ENCODE results near the gene PROZ.

PROZ gene

DNA sequence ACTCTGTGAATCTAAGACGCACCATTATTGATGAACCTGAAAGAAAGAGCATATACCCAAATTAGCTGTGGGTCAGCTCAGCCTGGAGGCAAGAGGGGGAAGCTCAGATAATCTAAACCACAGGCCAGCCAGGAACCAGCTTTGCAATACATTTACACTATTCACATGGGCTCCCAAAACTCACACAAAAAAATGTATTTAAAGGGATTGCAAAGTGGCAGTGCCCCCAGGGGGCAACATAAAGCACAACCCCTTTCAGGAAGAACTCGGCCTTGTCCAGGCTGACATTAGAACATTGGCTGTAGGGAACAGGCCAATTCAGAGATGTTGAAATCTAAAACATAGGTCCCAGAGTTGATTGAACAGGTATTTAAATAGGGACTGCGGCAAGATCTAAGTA, 3.2 kb upstream of the PROZ start:
- Histone ChIP-seq H3K9me3 (ENCODE audit: control insufficient read depth, insufficient read depth, low read depth, low read length) (no peaks in the 10 kb centered on the region), H3K27ac (ENCODE audit: extremely low read depth, low read depth, low read length) (no peak overlapping the region), H3K36me3 (ENCODE audit: control insufficient read depth in 2 of 2, insufficient read depth in 1 of 2, low read length in 2 of 2) (no peaks in the 10 kb centered on the region), H3K4me1 (ENCODE audit: control insufficient read depth, insufficient read depth, low read length) (peaks cover 2% of the 10 kb centered on the region), H3K4me3 (ENCODE audit: low read depth, low read length) (no peak overlapping the region)
- CTCF ChIA-PET = interaction anchor here (0.6 kb wide), 2 partner anchors 12 to 128 kb away, joined by 4 read pairs; no protein-coding TSS in a partner anchor
- TF ChIP-seq BCL11A (tag by site-specific recombination; IDR thresholded peaks at IDR 0.05; ENCODE audit: low read depth) (no peak), GLIS1 (tag by site-specific recombination; IDR thresholded peaks at IDR 0.05) (no peak), ZNF548 (tag by site-specific recombination; IDR thresholded peaks at IDR 0.05) (no peak), ZNF513 (tag by site-specific recombination; IDR thresholded peaks at IDR 0.05) (no peak), ZNF23 (tag by site-specific recombination; IDR thresholded peaks at IDR 0.05; ENCODE audit: borderline replicate concordance) (no peak), ZNF391 (tag by site-specific recombination; IDR thresholded peaks at IDR 0.05; ENCODE audit: borderline replicate concordance, low read depth) (no peak), ZBTB17 (tag by site-specific recombination; IDR thresholded peaks at IDR 0.05) (no peak)
- TF ChIP-seq, protein P1, sequence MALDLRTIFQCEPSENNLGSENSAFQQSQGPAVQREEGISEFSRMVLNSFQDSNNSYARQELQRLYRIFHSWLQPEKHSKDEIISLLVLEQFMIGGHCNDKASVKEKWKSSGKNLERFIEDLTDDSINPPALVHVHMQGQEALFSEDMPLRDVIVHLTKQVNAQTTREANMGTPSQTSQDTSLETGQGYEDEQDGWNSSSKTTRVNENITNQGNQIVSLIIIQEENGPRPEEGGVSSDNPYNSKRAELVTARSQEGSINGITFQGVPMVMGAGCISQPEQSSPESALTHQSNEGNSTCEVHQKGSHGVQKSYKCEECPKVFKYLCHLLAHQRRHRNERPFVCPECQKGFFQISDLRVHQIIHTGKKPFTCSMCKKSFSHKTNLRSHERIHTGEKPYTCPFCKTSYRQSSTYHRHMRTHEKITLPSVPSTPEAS (tag by site-specific recombination; IDR thresholded peaks at IDR 0.05) = no peak
- POLR2A ChIA-PET = interaction anchor here (0.5 kb wide), 1 partner anchor 15 kb away, joined by 7 read pairs; no protein-coding TSS in a partner anchor

DNA sequence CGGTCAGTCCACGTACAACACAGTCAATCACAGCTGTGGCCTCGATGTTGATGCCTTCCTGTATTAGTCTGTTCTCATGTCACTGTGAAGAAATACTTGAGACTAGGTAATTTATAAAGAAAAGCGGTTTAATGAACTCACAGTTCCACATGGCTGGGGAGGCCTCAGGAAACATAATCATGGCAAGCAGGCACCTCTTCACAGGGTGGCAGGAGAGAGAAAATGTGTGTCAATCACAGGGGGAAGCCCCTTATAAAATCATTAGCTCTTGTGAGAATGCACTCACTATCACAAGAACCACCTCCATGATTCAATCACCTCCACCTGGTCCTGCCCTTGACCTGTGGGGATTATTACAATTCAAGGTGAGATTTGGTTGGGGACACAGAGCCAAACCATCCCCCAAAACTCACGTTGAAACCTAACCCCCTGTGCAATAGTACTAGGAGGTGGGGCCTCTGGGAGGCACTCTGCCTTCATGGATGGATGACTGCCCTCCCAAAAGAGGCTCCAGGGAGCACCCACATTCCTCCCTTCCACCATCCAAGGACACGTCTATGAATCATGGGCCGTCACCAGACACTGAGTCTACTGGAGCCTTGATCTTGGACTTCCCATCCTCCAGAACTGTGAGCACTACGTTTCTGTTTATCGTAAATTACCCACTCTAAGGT, 2.3 kb upstream of the PROZ start:
- CTCF ChIA-PET = no interaction called here
- Histone ChIP-seq H3K9me3 (ENCODE audit: control insufficient read depth, insufficient read depth, low read depth, low read length) (no peaks in the 10 kb centered on the region), H3K27ac (ENCODE audit: extremely low read depth, low read depth, low read length) (no peak overlapping the region), H3K4me1 (ENCODE audit: control insufficient read depth, insufficient read depth, low read length) (peaks cover 2% of the 10 kb centered on the region), H3K4me3 (ENCODE audit: low read depth, low read length) (no peak overlapping the region), H3K36me3 (ENCODE audit: control insufficient read depth in 2 of 2, insufficient read depth in 1 of 2, low read length in 2 of 2) (no peaks in the 10 kb centered on the region)
- TF ChIP-seq, protein P2, sequence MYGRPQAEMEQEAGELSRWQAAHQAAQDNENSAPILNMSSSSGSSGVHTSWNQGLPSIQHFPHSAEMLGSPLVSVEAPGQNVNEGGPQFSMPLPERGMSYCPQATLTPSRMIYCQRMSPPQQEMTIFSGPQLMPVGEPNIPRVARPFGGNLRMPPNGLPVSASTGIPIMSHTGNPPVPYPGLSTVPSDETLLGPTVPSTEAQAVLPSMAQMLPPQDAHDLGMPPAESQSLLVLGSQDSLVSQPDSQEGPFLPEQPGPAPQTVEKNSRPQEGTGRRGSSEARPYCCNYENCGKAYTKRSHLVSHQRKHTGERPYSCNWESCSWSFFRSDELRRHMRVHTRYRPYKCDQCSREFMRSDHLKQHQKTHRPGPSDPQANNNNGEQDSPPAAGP (tag by site-specific recombination; IDR thresholded peaks at IDR 0.05) = no peak
- TF ChIP-seq ZNF664 (tag by site-specific recombination; IDR thresholded peaks at IDR 0.05) (no peak), ZNF514 (tag by site-specific recombination; IDR thresholded peaks at IDR 0.05) (no peak), OVOL3 (tag by site-specific recombination; IDR thresholded peaks at IDR 0.05) (no peak)
- POLR2A ChIA-PET = no interaction called here

DNA sequence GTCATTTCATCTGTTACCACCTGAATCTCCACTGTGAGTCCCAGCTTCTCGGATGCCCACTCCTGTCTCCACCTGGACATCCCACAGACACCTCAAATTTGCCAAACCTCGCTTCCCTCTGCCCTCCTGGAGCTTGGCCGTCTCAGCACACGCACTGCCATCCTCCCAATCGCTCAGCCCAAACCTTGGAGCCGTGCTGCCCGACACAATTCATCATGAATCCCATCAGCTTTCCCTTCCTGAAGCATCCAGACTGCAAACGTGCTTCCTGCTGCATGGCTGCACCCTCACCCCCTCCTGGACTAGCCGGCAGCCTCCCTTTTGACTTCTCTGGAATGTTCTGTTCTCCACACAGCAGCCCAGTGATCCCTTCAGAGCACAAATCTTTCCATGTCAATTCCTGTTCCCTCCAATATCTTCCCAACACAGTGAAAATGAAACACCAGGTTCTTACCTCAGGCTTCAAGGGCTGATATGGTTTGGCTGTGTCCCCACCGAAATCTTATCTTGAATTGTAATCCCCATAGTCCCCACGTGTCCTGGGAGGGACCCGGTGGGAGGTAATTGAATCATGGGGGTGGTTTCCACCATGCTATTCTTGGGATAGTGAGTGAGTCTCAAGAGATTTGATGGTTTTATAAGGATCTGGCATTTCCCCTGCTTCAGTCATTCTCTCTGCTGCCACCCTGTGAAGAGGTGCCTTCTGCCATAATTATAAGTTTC, 1.1 kb upstream of the PROZ start:
- no peak overlapping the region for H3K4me3 ChIP-seq (ENCODE audit: low read depth, low read length)
- H3K9me3 ChIP-seq (ENCODE audit: control insufficient read depth, insufficient read depth, low read depth, low read length) = no peaks in the 10 kb centered on the region
- POLR2A ChIA-PET = no interaction called here
- H3K36me3 ChIP-seq (ENCODE audit: control insufficient read depth in 2 of 2, insufficient read depth in 1 of 2, low read length in 2 of 2) = no peaks in the 10 kb centered on the region
- no peak overlapping the region for H3K27ac ChIP-seq (ENCODE audit: extremely low read depth, low read depth, low read length)
- CTCF ChIA-PET = interaction anchor here (0.5 kb wide), 1 partner anchor 52 kb away, joined by 3 read pairs; no protein-coding TSS in a partner anchor
- peaks cover 2% of the 10 kb centered on the region for H3K4me1 ChIP-seq (ENCODE audit: control insufficient read depth, insufficient read depth, low read length)
- TF ChIP-seq, protein P3, sequence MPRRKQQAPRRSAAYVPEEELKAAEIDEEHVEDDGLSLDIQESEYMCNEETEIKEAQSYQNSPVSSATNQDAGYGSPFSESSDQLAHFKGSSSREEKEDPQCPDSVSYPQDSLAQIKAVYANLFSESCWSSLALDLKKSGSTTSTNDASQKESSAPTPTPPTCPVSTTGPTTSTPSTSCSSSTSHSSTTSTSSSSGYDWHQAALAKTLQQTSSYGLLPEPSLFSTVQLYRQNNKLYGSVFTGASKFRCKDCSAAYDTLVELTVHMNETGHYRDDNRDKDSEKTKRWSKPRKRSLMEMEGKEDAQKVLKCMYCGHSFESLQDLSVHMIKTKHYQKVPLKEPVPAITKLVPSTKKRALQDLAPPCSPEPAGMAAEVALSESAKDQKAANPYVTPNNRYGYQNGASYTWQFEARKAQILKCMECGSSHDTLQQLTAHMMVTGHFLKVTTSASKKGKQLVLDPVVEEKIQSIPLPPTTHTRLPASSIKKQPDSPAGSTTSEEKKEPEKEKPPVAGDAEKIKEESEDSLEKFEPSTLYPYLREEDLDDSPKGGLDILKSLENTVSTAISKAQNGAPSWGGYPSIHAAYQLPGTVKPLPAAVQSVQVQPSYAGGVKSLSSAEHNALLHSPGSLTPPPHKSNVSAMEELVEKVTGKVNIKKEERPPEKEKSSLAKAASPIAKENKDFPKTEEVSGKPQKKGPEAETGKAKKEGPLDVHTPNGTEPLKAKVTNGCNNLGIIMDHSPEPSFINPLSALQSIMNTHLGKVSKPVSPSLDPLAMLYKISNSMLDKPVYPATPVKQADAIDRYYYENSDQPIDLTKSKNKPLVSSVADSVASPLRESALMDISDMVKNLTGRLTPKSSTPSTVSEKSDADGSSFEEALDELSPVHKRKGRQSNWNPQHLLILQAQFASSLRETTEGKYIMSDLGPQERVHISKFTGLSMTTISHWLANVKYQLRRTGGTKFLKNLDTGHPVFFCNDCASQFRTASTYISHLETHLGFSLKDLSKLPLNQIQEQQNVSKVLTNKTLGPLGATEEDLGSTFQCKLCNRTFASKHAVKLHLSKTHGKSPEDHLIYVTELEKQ (tag by site-specific recombination; IDR thresholded peaks at IDR 0.05; ENCODE audit: borderline replicate concordance) = no peak
- TF ChIP-seq, protein P4, sequence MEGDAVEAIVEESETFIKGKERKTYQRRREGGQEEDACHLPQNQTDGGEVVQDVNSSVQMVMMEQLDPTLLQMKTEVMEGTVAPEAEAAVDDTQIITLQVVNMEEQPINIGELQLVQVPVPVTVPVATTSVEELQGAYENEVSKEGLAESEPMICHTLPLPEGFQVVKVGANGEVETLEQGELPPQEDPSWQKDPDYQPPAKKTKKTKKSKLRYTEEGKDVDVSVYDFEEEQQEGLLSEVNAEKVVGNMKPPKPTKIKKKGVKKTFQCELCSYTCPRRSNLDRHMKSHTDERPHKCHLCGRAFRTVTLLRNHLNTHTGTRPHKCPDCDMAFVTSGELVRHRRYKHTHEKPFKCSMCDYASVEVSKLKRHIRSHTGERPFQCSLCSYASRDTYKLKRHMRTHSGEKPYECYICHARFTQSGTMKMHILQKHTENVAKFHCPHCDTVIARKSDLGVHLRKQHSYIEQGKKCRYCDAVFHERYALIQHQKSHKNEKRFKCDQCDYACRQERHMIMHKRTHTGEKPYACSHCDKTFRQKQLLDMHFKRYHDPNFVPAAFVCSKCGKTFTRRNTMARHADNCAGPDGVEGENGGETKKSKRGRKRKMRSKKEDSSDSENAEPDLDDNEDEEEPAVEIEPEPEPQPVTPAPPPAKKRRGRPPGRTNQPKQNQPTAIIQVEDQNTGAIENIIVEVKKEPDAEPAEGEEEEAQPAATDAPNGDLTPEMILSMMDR (tag by site-specific recombination; IDR thresholded peaks at IDR 0.05) = no peak
- TF ChIP-seq SP7 (tag by site-specific recombination; IDR thresholded peaks at IDR 0.05) = 0 out of 2 replicates have a peak, but pooled peaks have one; percentile 91
- TF ChIP-seq HOXD13 (CRISPR knock-in tag; IDR thresholded peaks at IDR 0.05; ENCODE audit: borderline replicate concordance) = no peak
- TF ChIP-seq GLIS1 (tag by site-specific recombination; IDR thresholded peaks at IDR 0.05) = peak; percentile 9; the same call in 1 of the 2 replicates
- no peak for TF ChIP-seq ZNF26 (tag by site-specific recombination; IDR thresholded peaks at IDR 0.05)
- no peak for TF ChIP-seq ZNF792 (tag by site-specific recombination; IDR thresholded peaks at IDR 0.05)
- TF ChIP-seq EGR2 (tag by site-specific recombination; IDR thresholded peaks at IDR 0.05; ENCODE audit: low read depth) = 0 out of 2 replicates have a peak, but pooled peaks have one; percentile 32
